HepG2 (cell line): ENCODE results near the gene DLX3. TPM values are rescaled to one million over a fixed set of nuclear protein-coding genes. Genes with fewer than 3 reads are reported as not detected.

Experiments
- AHDC1 ChIP-seq: sonication (generic); formaldehyde crosslinking; IDR thresholded peaks from 2 replicates; pipeline ENCODE4 v1.5.1; 2020; ENCODE audit warnings: mild to moderate bottlenecking, missing genetic modification reagents, borderline replicate concordance
- CREM ChIP-seq, 2 experiments: sonication (generic) in 1 of 2; formaldehyde crosslinking in 1 of 2; IDR thresholded peaks; 2 replicates each; pipeline versions ENCODE4 v1.4.0 to v1.6.1; 2016 to 2020; ENCODE audit warnings: antibody characterized with exemption in 1 of 2, mild to moderate bottlenecking in 1 of 2, missing genetic modification reagents in 1 of 2
- ERF ChIP-seq: IDR thresholded peaks from 2 replicates; pipeline ENCODE4 v1.6.1; 2018; ENCODE audit warnings: missing biosample characterization, missing genetic modification reagents
- GTF3A ChIP-seq: sonication (generic); formaldehyde crosslinking; conservative IDR thresholded peaks from 2 replicates; pipeline ENCODE4 v1.4.0; 2020; ENCODE audit warnings: mild to moderate bottlenecking, missing genetic modification reagents
- SNAPC4 ChIP-seq: sonication (generic); formaldehyde crosslinking; IDR thresholded peaks from 2 replicates; pipeline ENCODE4 v1.4.0; 2020; ENCODE audit warnings: mild to moderate bottlenecking, missing genetic modification reagents
- SNRNP70 ChIP-seq: fragments of 200-400 bp; formaldehyde crosslinking; IDR thresholded peaks from 2 replicates; pipeline ENCODE4 v1.6.1; 2017; ENCODE audit warnings: mild to moderate bottlenecking, low read depth, low read length, moderate library complexity
- SPEN ChIP-seq: sonication (generic); formaldehyde crosslinking; IDR thresholded peaks from 2 replicates; pipeline ENCODE4 v1.5.1; 2020; ENCODE audit warnings: low read depth, mild to moderate bottlenecking, missing genetic modification reagents
- THAP11 ChIP-seq: IDR thresholded peaks from 2 replicates; pipeline ENCODE4 v1.6.1; 2016; ENCODE audit warnings: missing biosample characterization, missing genetic modification reagents
- ZBTB7B ChIP-seq: sonication (generic); formaldehyde crosslinking; IDR thresholded peaks from 2 replicates; pipeline ENCODE4 v1.4.0; 2020; ENCODE audit warnings: missing genetic modification reagents
- ZFP36L2 ChIP-seq: sonication (generic); formaldehyde crosslinking; IDR thresholded peaks from 2 replicates; pipeline ENCODE4 v1.4.0; 2020; ENCODE audit warnings: missing genetic modification reagents
- ZNF549 ChIP-seq: sonication (generic); formaldehyde crosslinking; IDR thresholded peaks from 2 replicates; pipeline ENCODE4 v1.5.0; 2020; ENCODE audit warnings: missing genetic modification reagents
- ZNF589 ChIP-seq: sonication (generic); formaldehyde crosslinking; conservative IDR thresholded peaks from 2 replicates; pipeline ENCODE4 v1.8.0; 2022; ENCODE audit warnings: mild to moderate bottlenecking, moderate library complexity, missing genetic modification reagents
- ZNF629 ChIP-seq: sonication (generic); formaldehyde crosslinking; conservative IDR thresholded peaks from 2 replicates; pipeline ENCODE4 v1.5.0; 2020; ENCODE audit warnings: missing genetic modification reagents
- polyA plus RNA-seq, 8 experiments: library from polyadenylated mRNA; depleted of rRNA in 3 of 8; stranded (reverse) in 7 of 8; unstranded in 1 of 8; fragments of >200 nt; fragmentation: Illumina TruSeq in 4 of 8; extraction: Trizol in 4 of 8; gene quantifications; 2 replicates each; pipeline versions ENCODE4 v1.2.1 to v1.2.3, GENCODE V29; 2011 to 2016; ENCODE audit warnings: low read depth in 4 of 8, missing spikeins in 1 of 8, mixed read lengths in 1 of 8; ENCODE audit not compliant: insufficient read depth in 1 of 8
- total RNA-seq, 5 experiments: library from RNA; depleted of rRNA; stranded (reverse); fragments of >200 nt; fragmentation: Illumina TruSeq; extraction: Trizol; gene quantifications; 2 replicates each; pipeline ENCODE4 v1.2.3, GENCODE V29; 2016; ENCODE audit warnings: low read depth in 1 of 5
- TF ChIP-seq, protein P1 (sequence below): sonication (generic); formaldehyde crosslinking; conservative IDR thresholded peaks from 2 replicates; pipeline ENCODE4 v1.4.0; 2020; ENCODE audit warnings: missing genetic modification reagents
- TF ChIP-seq, protein P2 (sequence below): IDR thresholded peaks from 2 replicates; pipeline ENCODE4 v1.6.1; 2016

DLX3 gene
- total and polyA plus RNA-seq, 2 of the 13 experiments (the other 11 are each of a cell fraction or from before 2014, with no cell fraction given) = 0.03 TPM; not detected in 1

- TF ChIP-seq SNRNP70 = no peak
- no peak for TF ChIP-seq GTF3A
- peak; percentile 66; the same call in 1 of the 2 replicates for TF ChIP-seq ZNF589 (CRISPR knock-in tag)
- peak; percentile 65; the same call in 1 of the 2 replicates for TF ChIP-seq ZBTB7B
- TF ChIP-seq ERF (CRISPR knock-in tag) = 0 out of 2 replicates have a peak, but pooled peaks have one; percentile 44
- no peak for TF ChIP-seq CREM (IDR thresholded peaks at IDR 0.05)
- TF ChIP-seq CREM (CRISPR knock-in tag; IDR thresholded peaks at IDR 0.05) = no peak
- no peak for TF ChIP-seq SPEN (CRISPR knock-in tag)
- 0 out of 2 replicates have a peak, but pooled peaks have one; percentile 9 for TF ChIP-seq ZNF629 (CRISPR knock-in tag)
- TF ChIP-seq, protein P1, sequence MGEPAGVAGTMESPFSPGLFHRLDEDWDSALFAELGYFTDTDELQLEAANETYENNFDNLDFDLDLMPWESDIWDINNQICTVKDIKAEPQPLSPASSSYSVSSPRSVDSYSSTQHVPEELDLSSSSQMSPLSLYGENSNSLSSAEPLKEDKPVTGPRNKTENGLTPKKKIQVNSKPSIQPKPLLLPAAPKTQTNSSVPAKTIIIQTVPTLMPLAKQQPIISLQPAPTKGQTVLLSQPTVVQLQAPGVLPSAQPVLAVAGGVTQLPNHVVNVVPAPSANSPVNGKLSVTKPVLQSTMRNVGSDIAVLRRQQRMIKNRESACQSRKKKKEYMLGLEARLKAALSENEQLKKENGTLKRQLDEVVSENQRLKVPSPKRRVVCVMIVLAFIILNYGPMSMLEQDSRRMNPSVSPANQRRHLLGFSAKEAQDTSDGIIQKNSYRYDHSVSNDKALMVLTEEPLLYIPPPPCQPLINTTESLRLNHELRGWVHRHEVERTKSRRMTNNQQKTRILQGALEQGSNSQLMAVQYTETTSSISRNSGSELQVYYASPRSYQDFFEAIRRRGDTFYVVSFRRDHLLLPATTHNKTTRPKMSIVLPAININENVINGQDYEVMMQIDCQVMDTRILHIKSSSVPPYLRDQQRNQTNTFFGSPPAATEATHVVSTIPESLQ (CRISPR knock-in tag) = no peak
- peak; percentile 50 for TF ChIP-seq THAP11 (CRISPR knock-in tag)
- TF ChIP-seq, protein P2, sequence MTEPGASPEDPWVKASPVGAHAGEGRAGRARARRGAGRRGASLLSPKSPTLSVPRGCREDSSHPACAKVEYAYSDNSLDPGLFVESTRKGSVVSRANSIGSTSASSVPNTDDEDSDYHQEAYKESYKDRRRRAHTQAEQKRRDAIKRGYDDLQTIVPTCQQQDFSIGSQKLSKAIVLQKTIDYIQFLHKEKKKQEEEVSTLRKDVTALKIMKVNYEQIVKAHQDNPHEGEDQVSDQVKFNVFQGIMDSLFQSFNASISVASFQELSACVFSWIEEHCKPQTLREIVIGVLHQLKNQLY (CRISPR knock-in tag) = no peak
- TF ChIP-seq SNAPC4 = no peak
- no peak for TF ChIP-seq AHDC1 (CRISPR knock-in tag)
- no peak for TF ChIP-seq ZNF549 (CRISPR knock-in tag)
- TF ChIP-seq ZFP36L2 (CRISPR knock-in tag) = no peak
These were observed 3.0 kb upstream of the DLX3 start (continued) for GRCh38 chr17:49997773-49998703.
